Measurements from ENCODE around the gene DIAPH3. TPM values are rescaled to one million over a fixed set of nuclear protein-coding genes. Genes with fewer than 3 reads are reported as not detected.

The DIAPH3 gene
- total RNA-seq, 1 experiment from 2014 or later: 11.4 TPM

DNA sequence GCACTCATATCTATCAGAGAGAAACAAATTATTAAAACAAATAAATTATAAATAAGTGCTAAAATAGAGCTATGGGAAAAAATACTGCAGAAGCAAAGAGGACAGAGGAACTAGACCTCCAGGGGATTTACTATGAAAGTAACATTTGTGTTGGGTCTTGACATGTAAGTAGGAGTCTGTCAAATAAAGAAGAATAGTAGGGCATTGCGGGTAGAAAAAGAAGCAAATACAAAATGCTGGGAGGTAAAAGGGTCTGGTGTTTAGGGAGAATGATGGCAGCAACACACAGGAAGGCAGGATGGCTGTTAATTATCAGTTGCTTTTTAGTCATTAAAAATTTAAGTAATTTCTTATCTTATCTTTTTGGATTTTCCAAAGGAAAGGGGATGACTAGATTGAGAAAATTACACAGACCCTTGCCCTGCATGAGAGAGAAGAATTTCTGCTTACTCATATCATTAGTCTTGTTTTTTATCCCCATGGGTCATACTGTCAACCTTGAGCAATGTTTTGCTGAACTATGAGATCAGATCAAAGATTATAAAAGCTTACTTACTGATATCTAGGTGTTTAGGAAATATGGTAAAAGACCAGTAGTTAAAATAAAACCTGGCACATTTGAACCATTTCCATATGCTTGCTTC is 472.7 kb downstream of the DIAPH3 start:
- BruUV-seq (replicated peaks): no TSS peak
- TF ChIP-seq, protein P1, sequence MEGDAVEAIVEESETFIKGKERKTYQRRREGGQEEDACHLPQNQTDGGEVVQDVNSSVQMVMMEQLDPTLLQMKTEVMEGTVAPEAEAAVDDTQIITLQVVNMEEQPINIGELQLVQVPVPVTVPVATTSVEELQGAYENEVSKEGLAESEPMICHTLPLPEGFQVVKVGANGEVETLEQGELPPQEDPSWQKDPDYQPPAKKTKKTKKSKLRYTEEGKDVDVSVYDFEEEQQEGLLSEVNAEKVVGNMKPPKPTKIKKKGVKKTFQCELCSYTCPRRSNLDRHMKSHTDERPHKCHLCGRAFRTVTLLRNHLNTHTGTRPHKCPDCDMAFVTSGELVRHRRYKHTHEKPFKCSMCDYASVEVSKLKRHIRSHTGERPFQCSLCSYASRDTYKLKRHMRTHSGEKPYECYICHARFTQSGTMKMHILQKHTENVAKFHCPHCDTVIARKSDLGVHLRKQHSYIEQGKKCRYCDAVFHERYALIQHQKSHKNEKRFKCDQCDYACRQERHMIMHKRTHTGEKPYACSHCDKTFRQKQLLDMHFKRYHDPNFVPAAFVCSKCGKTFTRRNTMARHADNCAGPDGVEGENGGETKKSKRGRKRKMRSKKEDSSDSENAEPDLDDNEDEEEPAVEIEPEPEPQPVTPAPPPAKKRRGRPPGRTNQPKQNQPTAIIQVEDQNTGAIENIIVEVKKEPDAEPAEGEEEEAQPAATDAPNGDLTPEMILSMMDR (IDR thresholded peaks at IDR 0.05; ENCODE audit: unreplicated experiment): no peak
- Mint-ChIP-seq H3K4me3 (ENCODE audit: low read depth, unreplicated experiment) (no peak overlapping the region), H3K27me3 (ENCODE audit: unreplicated experiment) (no peaks in the 10 kb centered on the region), H3K36me3 (ENCODE audit: insufficient read depth, unreplicated experiment) (no peaks in the 10 kb centered on the region), H3K27ac (ENCODE audit: unreplicated experiment) (no peak overlapping the region), H3K9me3 (ENCODE audit: low read depth, unreplicated experiment) (no peaks in the 10 kb centered on the region), H3K4me1 (ENCODE audit: low read depth, unreplicated experiment) (no peaks in the 10 kb centered on the region)
- CTCF ChIA-PET: no interaction called here
- no peak for DNase-seq
- intact Hi-C loops (cut with micrococcal nuclease; ENCODE audit: unreplicated experiment): no loop called here

DNA sequence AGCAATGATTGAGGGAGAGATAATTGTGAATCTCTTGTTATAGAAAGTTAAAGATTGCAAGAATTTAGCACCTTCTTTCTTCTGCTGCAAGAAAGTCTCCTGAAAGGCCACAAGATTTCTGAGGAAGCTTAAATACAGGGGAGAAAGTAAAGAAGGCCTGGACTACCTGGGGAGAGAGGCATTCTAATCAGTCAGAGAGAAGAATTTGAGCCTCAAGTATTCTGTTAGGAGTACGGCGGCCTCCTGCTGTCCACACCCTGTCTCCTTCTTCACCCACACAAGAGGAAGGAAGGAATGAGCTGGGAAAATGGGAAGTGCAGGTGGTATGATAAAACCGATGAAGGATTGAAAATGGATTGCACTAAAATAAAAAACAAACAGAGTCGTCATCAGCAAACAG is 474.7 kb downstream of the DIAPH3 start:
- Mint-ChIP-seq H3K9me3 (ENCODE audit: low read depth, unreplicated experiment) (no peaks in the 10 kb centered on the region), H3K27ac (ENCODE audit: unreplicated experiment) (no peak overlapping the region), H3K27me3 (ENCODE audit: unreplicated experiment) (no peaks in the 10 kb centered on the region), H3K4me1 (ENCODE audit: low read depth, unreplicated experiment) (no peaks in the 10 kb centered on the region), H3K36me3 (ENCODE audit: insufficient read depth, unreplicated experiment) (no peaks in the 10 kb centered on the region), H3K4me3 (ENCODE audit: low read depth, unreplicated experiment) (no peak overlapping the region)
- no TSS peak for BruUV-seq (replicated peaks)
- DNase-seq: no peak
- TF ChIP-seq, protein P1 (IDR thresholded peaks at IDR 0.05; ENCODE audit: unreplicated experiment): no peak
- intact Hi-C loops (cut with micrococcal nuclease; ENCODE audit: unreplicated experiment): no loop called here
- CTCF ChIA-PET: no interaction called here

DNA sequence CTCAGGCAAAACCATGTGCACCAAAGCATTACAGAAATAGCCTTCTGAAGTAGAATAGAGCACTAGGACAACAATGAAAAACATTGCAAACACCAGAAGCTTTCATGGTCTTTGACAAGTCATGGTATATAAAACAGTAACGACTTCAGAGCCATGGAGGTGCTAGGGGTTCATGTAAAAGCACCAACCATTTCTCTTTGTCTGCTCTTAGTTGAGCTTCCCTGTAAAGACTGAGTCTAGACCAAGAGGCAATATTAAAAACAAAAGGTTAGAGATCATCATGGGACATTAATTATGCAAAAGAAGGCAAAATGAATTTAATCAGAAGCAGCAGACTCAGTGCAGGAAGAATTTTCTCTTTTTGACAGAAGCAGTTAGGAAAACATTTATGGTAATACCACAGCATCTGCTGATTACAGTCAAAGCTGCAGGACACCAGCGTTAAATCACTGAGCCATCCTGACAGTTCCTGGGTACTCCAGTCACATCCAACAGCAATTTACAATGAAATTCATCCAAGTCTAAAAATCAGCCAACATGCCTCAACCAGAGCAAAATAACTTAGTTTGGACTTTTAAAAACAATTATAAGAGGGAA is 476.8 kb downstream of the DIAPH3 start:
- Mint-ChIP-seq H3K9me3 (ENCODE audit: low read depth, unreplicated experiment) (no peaks in the 10 kb centered on the region), H3K27ac (ENCODE audit: unreplicated experiment) (no peak overlapping the region), H3K4me3 (ENCODE audit: low read depth, unreplicated experiment) (no peak overlapping the region), H3K36me3 (ENCODE audit: insufficient read depth, unreplicated experiment) (no peaks in the 10 kb centered on the region), H3K4me1 (ENCODE audit: low read depth, unreplicated experiment) (no peaks in the 10 kb centered on the region), H3K27me3 (ENCODE audit: unreplicated experiment) (no peaks in the 10 kb centered on the region)
- intact Hi-C loops (cut with micrococcal nuclease; ENCODE audit: unreplicated experiment): no loop called here
- TF ChIP-seq, protein P1 (IDR thresholded peaks at IDR 0.05; ENCODE audit: unreplicated experiment): no peak
- CTCF ChIA-PET: no interaction called here
- BruUV-seq (replicated peaks): no TSS peak
- DNase-seq: no peak

DNA sequence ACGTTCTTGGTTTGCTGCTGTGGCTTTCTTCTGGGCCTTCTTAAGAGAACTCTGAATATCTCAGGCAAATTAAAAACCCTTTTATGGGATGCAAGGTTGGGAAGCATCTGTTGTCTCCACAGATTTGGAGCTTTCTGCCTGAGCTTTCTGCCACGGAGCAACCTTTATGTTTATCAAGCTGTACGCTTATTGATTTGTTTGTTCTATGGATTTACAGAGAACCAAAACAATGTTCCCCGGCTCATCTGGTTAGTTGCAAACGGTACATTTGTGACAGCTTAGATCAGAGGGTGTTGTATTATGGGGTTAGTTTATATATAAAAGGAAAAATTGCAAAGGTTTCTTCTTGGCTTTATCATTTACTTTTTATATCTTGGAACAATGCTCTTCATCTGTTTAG is 479.6 kb downstream of the DIAPH3 start:
- no TSS peak for BruUV-seq (replicated peaks)
- no peaks in the 10 kb centered on the region for H3K27me3 Mint-ChIP-seq (ENCODE audit: unreplicated experiment)
- no peaks in the 10 kb centered on the region for H3K9me3 Mint-ChIP-seq (ENCODE audit: low read depth, unreplicated experiment)
- no peak overlapping the region for H3K4me3 Mint-ChIP-seq (ENCODE audit: low read depth, unreplicated experiment)
- H3K36me3 Mint-ChIP-seq (ENCODE audit: insufficient read depth, unreplicated experiment): no peaks in the 10 kb centered on the region
- intact Hi-C loops (cut with micrococcal nuclease; ENCODE audit: unreplicated experiment): loop anchor here (5.0 kb wide), 2 partner anchors 88 to 653 kb away; no protein-coding TSS in a partner anchor
- DNase-seq: no peak
- TF ChIP-seq, protein P1 (IDR thresholded peaks at IDR 0.05; ENCODE audit: unreplicated experiment): no peak
- H3K27ac Mint-ChIP-seq (ENCODE audit: unreplicated experiment): no peak overlapping the region
- H3K4me1 Mint-ChIP-seq (ENCODE audit: low read depth, unreplicated experiment): no peaks in the 10 kb centered on the region
- CTCF ChIA-PET: no interaction called here

Measured in Calu3 (cell line).